Fibroblast of peridontal ligament (primary cell): ENCODE measurements around the gene ANKMY1.

Source experiments
- DNase-seq: peaks from one replicate; pipeline ENCODE4 v3.0.0-alpha.2; 2010; ENCODE audit errors: extremely low read depth

ANKMY1 gene

GRCh38 chr2:240579771-240580614 lies 22.2 kb upstream of the ANKMY1 start:
- peak; percentile 61 for DNase-seq

GRCh38 chr2:240579071-240579762 lies 21.4 kb upstream of the ANKMY1 start:
- DNase-seq, result no peak

- DNase-seq, result no peak
These were observed 20.7 kb upstream of the ANKMY1 start for GRCh38 chr2:240578488-240578887.

- no peak for DNase-seq
These were observed 20.3 kb upstream of the ANKMY1 start for GRCh38 chr2:240578110-240578450.

GRCh38 chr2:240577281-240578109 lies 19.7 kb upstream of the ANKMY1 start:
- no peak for DNase-seq

- DNase-seq, result no peak
These were observed 18.8 kb upstream of the ANKMY1 start for GRCh38 chr2:240576436-240577205.

GRCh38 chr2:240576036-240576435 lies 18.2 kb upstream of the ANKMY1 start:
- DNase-seq, result no peak

- no peak for DNase-seq
These were observed 17.5 kb upstream of the ANKMY1 start for GRCh38 chr2:240575101-240575965.

- no peak for DNase-seq
These were observed 16.8 kb upstream of the ANKMY1 start for GRCh38 chr2:240574386-240575100.

GRCh38 chr2:240573516-240574385 lies 16.0 kb upstream of the ANKMY1 start:
- DNase-seq, result no peak

GRCh38 chr2:240573071-240573515 lies 15.3 kb upstream of the ANKMY1 start:
- no peak for DNase-seq

GRCh38 chr2:240572141-240573031 lies 14.6 kb upstream of the ANKMY1 start:
- DNase-seq, result no peak

- no peak for DNase-seq
These were observed 13.7 kb upstream of the ANKMY1 start for GRCh38 chr2:240571314-240571973.

GRCh38 chr2:240570531-240571313 lies 12.9 kb upstream of the ANKMY1 start:
- DNase-seq, result no peak

GRCh38 chr2:240569998-240570530 lies 12.3 kb upstream of the ANKMY1 start:
- DNase-seq, result no peak

GRCh38 chr2:240569523-240569997 lies 11.8 kb upstream of the ANKMY1 start:
- DNase-seq, result no peak
